IPS-NIHi11 (cell line): Measurements from ENCODE around the gene TLE4.
"Not testable (repeated sequence)": the region's sequence is repeated elsewhere in the genome, so short reads cannot be mapped to it uniquely, and the experiment has no call there.

Experiments
- DNase-seq: peaks from one replicate; pipeline ENCODE4 v3.0.0; 2012; ENCODE audit warnings: mixed read lengths, low spot score

TLE4 gene

GRCh38 chr9:79604149-79604548, 32.4 kb downstream of the TLE4 start:
- DNase-seq: no peak

- no peak for DNase-seq
Observed at GRCh38 chr9:79604921-79605562, 33.3 kb downstream of the TLE4 start.

GRCh38 chr9:79606529-79606928, 34.8 kb downstream of the TLE4 start:
- DNase-seq: not testable (repeated sequence)

GRCh38 chr9:79609468-79610018, 37.8 kb downstream of the TLE4 start:
- DNase-seq: no peak

GRCh38 chr9:79610019-79610631, 38.4 kb downstream of the TLE4 start:
- DNase-seq: no peak

GRCh38 chr9:79610791-79611614, 39.2 kb downstream of the TLE4 start:
- DNase-seq: no peak

GRCh38 chr9:79613145-79613544, 41.4 kb downstream of the TLE4 start:
- DNase-seq: no peak

GRCh38 chr9:79615038-79615437, 43.3 kb downstream of the TLE4 start:
- no peak for DNase-seq

- DNase-seq: no peak
Observed at GRCh38 chr9:79616013-79616412, 44.2 kb downstream of the TLE4 start.

- DNase-seq: no peak
Observed at GRCh38 chr9:79616971-79617370, 45.2 kb downstream of the TLE4 start.

- no peak for DNase-seq
Observed at GRCh38 chr9:79617395-79617794, 45.6 kb downstream of the TLE4 start.

GRCh38 chr9:79619930-79620329, 48.2 kb downstream of the TLE4 start:
- DNase-seq: no peak

GRCh38 chr9:79621916-79622575, 50.3 kb downstream of the TLE4 start:
- peak; percentile 20 for DNase-seq

- no peak for DNase-seq
Observed at GRCh38 chr9:79623799-79624721, 52.3 kb downstream of the TLE4 start.

- DNase-seq: no peak
Observed at GRCh38 chr9:79629721-79630120, 58.0 kb downstream of the TLE4 start.

- DNase-seq: no peak
Observed at GRCh38 chr9:79630521-79631403, 59.0 kb downstream of the TLE4 start.

GRCh38 chr9:79632060-79632459, 60.3 kb downstream of the TLE4 start:
- no peak for DNase-seq

- no peak for DNase-seq
Observed at GRCh38 chr9:79632705-79633104, 60.9 kb downstream of the TLE4 start.

- no peak for DNase-seq
Observed at GRCh38 chr9:79633558-79633957, 61.8 kb downstream of the TLE4 start.
